GM23248 (cell line): ENCODE measurements around the gene HPN. TPM values are rescaled to one million over a fixed set of nuclear protein-coding genes. Genes with fewer than 3 reads are reported as not detected.
A peak's percentile ranks its signal among the peaks of the same experiment; 100 is the strongest.
"Not testable (repeated sequence)": the region's sequence is repeated elsewhere in the genome, so short reads cannot be mapped to it uniquely, and the experiment has no call there.

Source experiments
- DNase-seq: peaks from one replicate; pipeline ENCODE4 v3.0.0-alpha.2; 2015
- H2AFZ ChIP-seq: fragments of 200-600 bp; sonication (generic); 2 replicates; pipeline ENCODE4 v1.6.1; 2016; ENCODE audit warnings: antibody characterized with exemption
- H3F3A ChIP-seq: fragments of 200-600 bp; sonication (generic); 2 replicates; pipeline ENCODE4 v1.6.1; 2016; ENCODE audit warnings: mild to moderate bottlenecking, antibody characterized with exemption, mixed run types; ENCODE audit not compliant: insufficient read depth
- H3K27ac ChIP-seq: fragments of 200-600 bp; sonication (generic); 2 replicates; pipeline ENCODE4 v1.5.1; 2016; ENCODE audit warnings: mild to moderate bottlenecking
- H3K27me3 ChIP-seq: fragments of 200-600 bp; sonication (generic); replicated peaks from 2 replicates; pipeline ENCODE4 v1.6.1; 2016; ENCODE audit warnings: mild to moderate bottlenecking; ENCODE audit not compliant: insufficient read depth
- H3K36me3 ChIP-seq: fragments of 200-600 bp; sonication (generic); 2 replicates; pipeline ENCODE4 v1.6.1; 2016; ENCODE audit warnings: low read depth, mild to moderate bottlenecking
- H3K4me1 ChIP-seq: fragments of 200-600 bp; sonication (generic); 2 replicates; pipeline ENCODE4 v1.6.1; 2016; ENCODE audit warnings: mild to moderate bottlenecking; ENCODE audit not compliant: insufficient read depth
- H3K4me2 ChIP-seq: fragments of 200-600 bp; sonication (generic); one replicate; pipeline ENCODE4 v1.6.1; 2016; ENCODE audit warnings: mild to moderate bottlenecking; ENCODE audit not compliant: unreplicated experiment
- H3K4me3 ChIP-seq: fragments of 200-600 bp; sonication (generic); 2 replicates; pipeline ENCODE4 v1.5.1; 2016; ENCODE audit warnings: mild to moderate bottlenecking
- H3K79me2 ChIP-seq: fragments of 200-600 bp; sonication (generic); 2 replicates; pipeline ENCODE4 v1.6.1; 2016; ENCODE audit warnings: mild to moderate bottlenecking; ENCODE audit not compliant: insufficient read depth
- H3K9ac ChIP-seq: fragments of 200-600 bp; sonication (generic); 2 replicates; pipeline ENCODE4 v1.6.1; 2016; ENCODE audit warnings: mild to moderate bottlenecking
- H3K9me2 ChIP-seq: fragments of 200-600 bp; sonication (generic); 2 replicates; pipeline ENCODE4 v1.6.1; 2016; ENCODE audit warnings: mixed run types, mild to moderate bottlenecking, moderate library complexity; ENCODE audit not compliant: insufficient read depth
- H3K9me3 ChIP-seq: fragments of 200-600 bp; sonication (generic); one replicate; pipeline ENCODE4 v1.6.1; 2017; ENCODE audit warnings: low read depth
- H4K20me1 ChIP-seq: fragments of 200-600 bp; sonication (generic); 2 replicates; pipeline ENCODE4 v1.6.0; 2016; ENCODE audit not compliant: insufficient read depth
- EZH2 ChIP-seq: fragments of 200-600 bp; sonication (generic); IDR thresholded peaks from 2 replicates; pipeline ENCODE4 v1.6.1; 2018; ENCODE audit warnings: antibody characterized with exemption, mild to moderate bottlenecking; ENCODE audit not compliant: insufficient read depth, poor library complexity, severe bottlenecking
- EZH2phosphoT487 ChIP-seq: fragments of 200-600 bp; sonication (generic); IDR thresholded peaks from 2 replicates; pipeline ENCODE4 v1.6.1; 2018; ENCODE audit warnings: antibody characterized with exemption, moderate library complexity, mild to moderate bottlenecking, low read depth; ENCODE audit not compliant: insufficient read depth
- WGBS, 2 experiments: methylation state at CpG; one replicate each; pipeline ENCODE4 v1.1.6; 2015 to 2017; ENCODE audit warnings: low lambda C conversion rate in 2 of 2, low coverage in 1 of 2; ENCODE audit errors: missing lambda C conversion rate in 2 of 2; 5-methylcytosine and 5-hydroxymethylcytosine counted together
- in situ Hi-C: fragments of 300-500 bp; cut with MboI; formaldehyde crosslinking; loops from 2 replicates; pipeline ENCODE4 v1.15.0; 2020
- polyA plus RNA-seq: library from polyadenylated mRNA; unstranded; fragments of >200 nt; fragmentation: Nextera tagmentation; extraction: Ambion mirVana; gene quantifications from 2 replicates; pipeline ENCODE4 v1.2.1, GENCODE V29; 2016
- total RNA-seq: library from RNA; depleted of rRNA; stranded (reverse); fragments of >200 nt; shearing (Covaris generic); gene quantifications from 2 replicates; pipeline ENCODE4 v1.2.3, GENCODE V29; 2014

HPN gene
- total and polyA plus RNA-seq, 2 experiments from 2014 or later = not detected

- no peaks in the 10 kb centered on the region for H3K27me3 ChIP-seq
- no peaks in the 10 kb centered on the region for H3K4me1 ChIP-seq
- no peaks in the 10 kb centered on the region for H3K9me3 ChIP-seq
- no peak overlapping the region for H3K27ac ChIP-seq
- no peaks in the 10 kb centered on the region; the same call in 1 of the 2 replicates for H3K36me3 ChIP-seq
- WGBS, 2 experiments = 92% methylated on average over 23 of the region's 23 CpGs
- H4K20me1 ChIP-seq = no peaks in the 10 kb centered on the region
- H3K4me2 ChIP-seq = no peak overlapping the region
- no peak overlapping the region for H3K9ac ChIP-seq
- H3K9me2 ChIP-seq = no peaks in the 10 kb centered on the region
- no peaks in the 10 kb centered on the region for H3F3A ChIP-seq
- TF ChIP-seq EZH2phosphoT487 (no peak), EZH2 (no peak)
- no peak overlapping the region for H2AFZ ChIP-seq
- no peaks in the 10 kb centered on the region for H3K79me2 ChIP-seq
- in situ Hi-C loops = no loop called here
- no peak for DNase-seq
- no peak overlapping the region for H3K4me3 ChIP-seq
Measured at GRCh38 chr19:35013820-35014754, 27.4 kb upstream of the HPN start.

- in situ Hi-C loops = not testable (repeated sequence)
Measured at GRCh38 chr19:35014774-35015173, 26.7 kb upstream of the HPN start.

GRCh38 chr19:35015270-35015953 is 26.1 kb upstream of the HPN start:
- Histone ChIP-seq H3K9me2 (no peaks in the 10 kb centered on the region), H2AFZ (no peak overlapping the region), H3K4me3 (no peak overlapping the region), H3K4me2 (no peak overlapping the region), H3K9ac (no peak overlapping the region), H4K20me1 (no peaks in the 10 kb centered on the region), H3F3A (no peaks in the 10 kb centered on the region), H3K9me3 (no peaks in the 10 kb centered on the region), H3K36me3 (no peaks in the 10 kb centered on the region; the same call in 1 of the 2 replicates), H3K27ac (no peak overlapping the region), H3K27me3 (no peaks in the 10 kb centered on the region), H3K4me1 (no peaks in the 10 kb centered on the region), H3K79me2 (no peaks in the 10 kb centered on the region)
- TF ChIP-seq EZH2 (no peak), EZH2phosphoT487 (no peak)
- DNase-seq = peak; percentile 52
- in situ Hi-C loops = no loop called here
- 79 to 80% methylated on average over 13 to 16 of the region's 16 CpGs for WGBS, 2 experiments

More at GRCh38 chr19:35014774-35015173, 26.7 kb upstream of the HPN start:
- H4K20me1 ChIP-seq, DNase-seq, H3K9me3 ChIP-seq, H3K9me2 ChIP-seq, H3K4me2 ChIP-seq, H3K27me3 ChIP-seq, H3F3A ChIP-seq, H3K36me3 ChIP-seq, H2AFZ ChIP-seq, H3K79me2 ChIP-seq, H3K9ac ChIP-seq, H3K4me3 ChIP-seq, H3K4me1 ChIP-seq, H3K27ac ChIP-seq: not testable (repeated sequence)
- 81 to 85% methylated on average over 4 of the region's 4 CpGs for WGBS, 2 experiments

DNA sequence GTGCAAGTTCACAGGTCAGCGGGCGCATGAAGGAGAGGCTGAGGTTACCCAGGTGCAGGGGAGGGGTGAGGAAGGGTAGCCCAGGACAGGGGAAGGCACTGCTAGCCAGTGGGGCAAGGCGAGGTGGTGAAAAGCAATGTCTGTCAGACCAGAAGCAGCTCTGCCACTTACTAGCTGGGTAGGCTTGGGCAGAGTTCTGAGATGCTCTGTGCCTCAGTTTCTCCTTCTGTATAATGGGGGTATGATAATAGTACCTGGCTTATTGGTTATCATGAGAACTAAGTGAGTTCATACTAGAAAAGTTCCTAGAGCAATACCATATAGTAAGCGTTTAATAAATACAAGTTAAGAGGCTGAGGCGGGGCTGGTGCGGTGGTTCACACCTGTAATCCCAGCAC is 25.6 kb upstream of the HPN start:
- Histone ChIP-seq H3K27ac (no peak overlapping the region), H3K36me3 (no peaks in the 10 kb centered on the region; the same call in 1 of the 2 replicates), H4K20me1 (no peaks in the 10 kb centered on the region), H3K9me3 (no peaks in the 10 kb centered on the region), H3K9ac (no peak overlapping the region), H3K4me1 (no peaks in the 10 kb centered on the region), H3F3A (no peaks in the 10 kb centered on the region), H3K4me3 (no peak overlapping the region), H3K79me2 (no peaks in the 10 kb centered on the region), H3K4me2 (no peak overlapping the region), H3K27me3 (no peaks in the 10 kb centered on the region), H3K9me2 (no peaks in the 10 kb centered on the region), H2AFZ (no peak overlapping the region)
- 97 to 99% methylated on average over 6 of the region's 6 CpGs for WGBS, 2 experiments
- DNase-seq = no peak
- TF ChIP-seq EZH2phosphoT487 (no peak), EZH2 (no peak)
- in situ Hi-C loops = no loop called here
